Astrocyte of the cerebellum (primary cell): ENCODE data around the gene CYTH3.

Source experiments
- DNase-seq: peaks from one replicate; pipeline ENCODE4 v3.0.0-alpha.2; 2011; ENCODE audit warnings: low read depth
- H3K4me3 ChIP-seq: 2 replicates; pipeline ENCODE4 v1.5.1; 2011; ENCODE audit warnings: mild to moderate bottlenecking, low read depth, low read length, moderate library complexity
- in situ Hi-C: cut with HindIII; loops from 2 replicates; pipeline ENCODE4 v1.10.0; 2017; ENCODE audit warnings: low sequenced_read_pairs
- TF ChIP-seq, protein P1 (sequence below): IDR thresholded peaks from 2 replicates; pipeline ENCODE4 v1.5.1; 2012; ENCODE audit warnings: low read length, low read depth, moderate library complexity, mild to moderate bottlenecking; ENCODE audit errors: missing control alignments

The CYTH3 gene

DNA sequence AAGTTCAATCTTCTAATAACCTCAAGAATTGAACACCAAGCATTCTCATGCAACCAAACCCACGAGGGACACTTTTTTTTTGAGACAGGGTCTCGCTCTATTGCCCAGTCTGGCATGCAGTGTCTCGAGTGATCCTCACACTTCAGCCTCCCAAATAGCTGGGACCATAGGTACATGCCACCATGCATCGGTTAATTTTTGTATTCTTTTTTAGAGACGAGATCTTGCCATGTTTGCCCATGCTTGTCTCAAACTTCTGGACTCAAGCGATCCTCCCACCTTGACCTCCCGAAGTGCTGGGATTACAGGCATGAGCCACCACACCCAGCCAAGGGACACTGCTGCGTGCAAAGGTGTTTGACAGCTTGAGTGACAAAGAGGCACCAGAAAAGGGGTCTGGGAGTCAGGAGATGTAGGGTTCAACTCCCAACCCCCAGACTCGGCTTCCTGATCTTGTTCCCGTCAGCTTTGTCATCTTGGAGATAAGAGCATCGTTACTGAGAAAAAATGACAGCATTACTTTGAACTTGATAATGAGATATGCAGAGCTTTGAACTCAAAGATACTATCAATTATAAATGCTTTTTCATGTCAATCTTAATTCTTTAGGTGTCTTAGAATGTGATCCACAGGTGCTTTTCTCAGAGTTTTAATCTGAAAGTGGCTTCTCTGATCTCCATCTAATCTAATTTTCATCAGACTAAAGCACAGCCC, 1.6 kb upstream of the CYTH3 start:
- in situ Hi-C loops: no loop called here
- no peak for DNase-seq

DNA sequence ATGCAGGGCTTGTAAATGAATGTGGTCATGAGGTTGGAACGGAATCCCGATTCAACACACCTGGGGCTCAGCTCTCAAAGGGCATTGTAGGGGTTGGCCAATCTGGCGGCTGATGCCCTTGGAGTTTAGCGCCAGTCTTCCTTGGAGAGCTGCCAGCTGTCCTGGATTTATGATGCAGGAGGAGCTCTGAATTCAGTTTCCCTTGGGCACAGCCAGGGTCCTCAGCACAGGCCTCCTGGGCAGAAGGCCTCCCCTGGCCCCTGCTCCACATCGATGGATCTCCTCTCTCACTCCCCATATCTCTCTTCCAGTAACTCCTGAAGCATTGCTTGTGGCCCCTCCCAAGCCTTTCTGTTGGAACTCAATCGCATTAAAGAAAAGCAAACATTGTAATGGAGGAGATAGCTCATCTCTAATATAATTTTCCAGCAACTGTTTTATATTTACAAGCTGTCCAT, 985 bp upstream of the CYTH3 start:
- DNase-seq: no peak
- TF ChIP-seq, protein P1, sequence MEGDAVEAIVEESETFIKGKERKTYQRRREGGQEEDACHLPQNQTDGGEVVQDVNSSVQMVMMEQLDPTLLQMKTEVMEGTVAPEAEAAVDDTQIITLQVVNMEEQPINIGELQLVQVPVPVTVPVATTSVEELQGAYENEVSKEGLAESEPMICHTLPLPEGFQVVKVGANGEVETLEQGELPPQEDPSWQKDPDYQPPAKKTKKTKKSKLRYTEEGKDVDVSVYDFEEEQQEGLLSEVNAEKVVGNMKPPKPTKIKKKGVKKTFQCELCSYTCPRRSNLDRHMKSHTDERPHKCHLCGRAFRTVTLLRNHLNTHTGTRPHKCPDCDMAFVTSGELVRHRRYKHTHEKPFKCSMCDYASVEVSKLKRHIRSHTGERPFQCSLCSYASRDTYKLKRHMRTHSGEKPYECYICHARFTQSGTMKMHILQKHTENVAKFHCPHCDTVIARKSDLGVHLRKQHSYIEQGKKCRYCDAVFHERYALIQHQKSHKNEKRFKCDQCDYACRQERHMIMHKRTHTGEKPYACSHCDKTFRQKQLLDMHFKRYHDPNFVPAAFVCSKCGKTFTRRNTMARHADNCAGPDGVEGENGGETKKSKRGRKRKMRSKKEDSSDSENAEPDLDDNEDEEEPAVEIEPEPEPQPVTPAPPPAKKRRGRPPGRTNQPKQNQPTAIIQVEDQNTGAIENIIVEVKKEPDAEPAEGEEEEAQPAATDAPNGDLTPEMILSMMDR: no peak
- no peak overlapping the region for H3K4me3 ChIP-seq
- in situ Hi-C loops: no loop called here

More for the DNA sequence above, 1.6 kb upstream of the CYTH3 start:
- no peak overlapping the region for H3K4me3 ChIP-seq
- TF ChIP-seq, protein P1: no peak

DNA sequence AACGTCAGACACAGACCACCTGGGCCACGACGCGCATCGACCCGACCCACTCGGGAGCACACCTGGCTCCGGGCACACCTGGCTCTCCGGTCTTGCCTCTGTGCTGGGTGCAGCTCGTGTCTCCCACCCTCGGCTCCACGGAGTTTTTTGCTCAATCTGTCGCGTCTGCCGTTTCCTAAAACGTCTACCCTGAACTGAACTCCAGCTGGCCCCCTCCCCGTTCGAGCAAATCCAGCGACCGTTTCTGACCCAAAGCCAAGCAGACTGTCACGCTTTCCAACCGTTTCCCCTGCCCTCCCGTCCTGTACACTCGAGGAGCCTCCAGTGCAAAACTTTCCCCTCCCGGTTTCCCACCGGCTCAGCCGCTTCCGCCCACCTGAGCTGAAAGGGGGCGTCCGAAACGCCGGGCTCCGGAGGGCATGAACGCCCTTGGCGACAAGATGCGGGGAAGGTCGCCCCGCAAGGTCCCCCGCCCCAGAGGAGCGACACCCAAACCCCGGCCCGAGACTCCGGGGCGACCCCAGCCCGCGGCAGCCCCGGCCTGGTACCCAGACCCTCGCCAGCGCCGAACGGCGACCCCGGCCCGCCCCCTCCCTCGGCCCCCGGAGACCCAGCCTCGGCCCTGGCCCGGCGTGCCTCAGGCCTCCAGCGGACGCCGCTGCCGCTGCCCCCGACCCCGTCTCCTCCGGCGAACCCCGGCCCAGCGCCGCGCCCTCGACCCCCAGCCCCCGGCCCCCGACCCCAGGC, 557 bp downstream of the CYTH3 start:
- in situ Hi-C loops: no loop called here

DNA sequence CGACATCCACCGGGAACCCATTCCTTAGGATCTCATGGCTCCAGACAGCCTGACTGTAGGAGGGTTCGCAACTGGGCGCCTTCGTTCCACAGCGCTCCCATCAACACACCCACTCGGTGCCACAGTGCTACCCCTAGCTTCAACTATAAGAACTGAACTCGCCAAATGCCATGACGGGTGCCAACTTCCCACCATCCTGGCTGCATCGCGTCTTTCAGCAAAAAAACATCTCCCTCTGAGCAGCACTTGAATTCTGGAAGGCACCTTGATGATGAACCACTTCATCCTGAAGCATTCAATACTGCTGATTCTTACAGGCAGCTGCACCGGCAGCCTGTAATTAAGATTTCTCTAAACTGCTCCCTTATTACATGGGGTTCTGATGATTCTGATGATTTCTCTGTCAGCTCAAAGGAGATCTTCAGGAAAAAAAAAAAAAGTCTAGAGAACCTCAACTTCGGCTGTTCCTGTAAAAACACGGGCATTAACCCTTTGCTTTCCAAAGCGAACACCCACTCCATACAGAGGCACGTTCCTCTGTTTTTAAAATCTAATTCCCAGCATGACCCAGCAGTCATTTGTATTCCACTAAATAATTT, 1.3 kb downstream of the CYTH3 start:
- TF ChIP-seq, protein P1: peak; percentile 51
- in situ Hi-C loops: no loop called here
- no peak for DNase-seq
- peak overlapping the region; percentile 87 for H3K4me3 ChIP-seq

More for the DNA sequence above, 557 bp downstream of the CYTH3 start:
- TF ChIP-seq, protein P1: no peak
- H3K4me3 ChIP-seq: peak overlapping the region; percentile 87
- no peak for DNase-seq

DNA sequence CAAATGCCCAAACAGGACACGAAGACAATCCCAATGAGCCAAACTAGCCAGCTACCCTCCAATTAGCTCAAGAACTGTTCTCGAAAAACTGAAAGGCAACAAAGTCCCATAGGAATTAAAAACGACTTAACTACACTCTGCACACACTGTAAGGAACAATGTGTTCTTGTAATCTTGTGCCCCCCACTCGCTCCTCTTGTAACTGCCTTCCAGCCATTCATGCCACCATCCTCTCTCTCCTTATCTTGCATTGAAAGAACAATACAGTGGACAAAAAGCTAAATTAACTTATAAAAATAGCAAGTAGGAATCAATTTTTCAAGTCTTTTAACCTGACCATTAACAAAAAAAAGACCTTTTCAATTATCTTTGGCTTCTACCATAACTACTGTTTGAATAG, 2.9 kb downstream of the CYTH3 start:
- no peak overlapping the region for H3K4me3 ChIP-seq
- DNase-seq: no peak
- in situ Hi-C loops: loop anchor here (10.0 kb wide), 1 partner anchor 65 kb away; no protein-coding TSS in a partner anchor
- TF ChIP-seq, protein P1: no peak

DNA sequence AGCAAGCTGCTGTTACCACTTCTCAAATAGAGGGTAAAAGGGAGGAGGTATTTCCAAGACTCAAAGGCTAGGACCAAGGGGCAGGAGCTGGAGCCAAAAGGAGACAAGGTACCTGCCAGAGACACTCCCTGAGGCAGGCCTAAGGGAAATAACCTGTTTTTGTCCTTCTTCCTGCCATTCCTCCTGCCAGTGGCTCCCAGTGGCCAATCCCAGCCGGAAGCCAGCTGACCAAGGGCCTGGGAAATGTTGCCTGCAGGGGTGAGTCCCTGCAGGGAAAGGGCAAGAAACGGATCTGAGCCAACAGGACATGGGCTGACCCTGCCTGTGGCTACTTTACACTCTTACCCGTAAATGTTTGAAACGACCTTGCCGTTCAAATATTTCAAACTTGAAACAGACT, 3.5 kb downstream of the CYTH3 start:
- TF ChIP-seq, protein P1: no peak
- no peak for DNase-seq
- in situ Hi-C loops: loop anchor here (10.0 kb wide), 1 partner anchor 64 kb away; no protein-coding TSS in a partner anchor
- no peak overlapping the region for H3K4me3 ChIP-seq
